WTC11 (cell line): Measurements from ENCODE around the gene PRKCZ.

Experiments
- CTCF ChIP-seq: fragments of 200-600 bp; IDR thresholded peaks from 2 replicates; pipeline ENCODE4 v1.8.0; 2022; ENCODE audit warnings: antibody characterized with exemption
- E2F1 ChIP-seq: sonication (generic); formaldehyde crosslinking; IDR thresholded peaks from 2 replicates; pipeline ENCODE4 v1.8.0; 2022; ENCODE audit warnings: mild to moderate bottlenecking, missing genetic modification reagents

GRCh38 chr1:2019172-2019543, 31.1 kb upstream of the PRKCZ start, which contains the start of gene GABRD:
- TF ChIP-seq CTCF = no peak
- TF ChIP-seq E2F1 (CRISPR knock-in tag) = no peak
